ENCODE results near the gene L1CAM.
A peak's percentile ranks its signal among the peaks of the same experiment; 100 is the strongest.

L1CAM gene

DNA sequence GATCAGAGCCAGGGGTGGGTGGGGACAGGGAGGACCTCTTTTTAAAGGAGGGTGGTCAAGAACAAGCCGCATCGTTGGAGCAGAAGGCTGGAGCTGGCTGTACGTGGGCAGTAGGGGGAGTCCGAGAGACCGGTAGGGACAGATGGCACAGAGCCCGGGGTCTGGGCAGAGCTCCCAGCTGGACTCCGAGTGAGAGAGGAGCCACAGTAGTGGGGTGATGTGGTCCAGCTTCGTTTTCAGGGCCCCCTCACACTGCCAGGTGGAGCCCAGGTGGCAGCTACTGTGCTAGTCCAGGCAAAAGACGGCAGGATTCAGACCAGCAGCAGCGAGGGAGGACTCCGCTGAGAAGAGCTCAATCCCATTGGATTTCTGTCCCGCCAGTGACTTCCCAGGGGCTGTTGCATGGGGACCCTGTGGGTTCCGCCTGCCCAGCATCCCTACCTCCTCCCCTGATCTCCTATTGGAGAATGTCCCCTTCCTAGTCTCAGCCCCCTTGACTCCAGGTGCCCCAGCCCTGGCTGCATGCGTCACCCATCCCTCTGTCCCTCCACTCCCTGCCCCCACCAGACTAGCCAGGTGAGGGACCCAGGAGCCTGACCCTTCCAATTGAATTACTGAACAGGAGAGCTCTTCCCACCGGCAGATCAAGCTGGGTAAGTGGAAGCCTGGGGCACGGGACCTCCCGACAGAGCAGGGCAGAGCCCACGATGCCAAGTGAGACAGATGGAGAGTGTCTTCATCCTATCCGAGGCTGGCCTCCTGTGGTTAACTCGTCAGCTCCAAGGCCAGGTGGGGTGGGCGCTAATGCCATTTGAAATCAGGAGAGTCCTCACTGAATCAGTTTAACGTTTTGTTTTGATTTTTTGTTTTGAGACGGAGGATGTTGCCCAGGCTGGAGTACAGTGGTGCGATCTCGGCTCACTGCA, 37.2 kb upstream of the L1CAM start:
- DNase-seq = peak; percentile 16

- DNase-seq = no peak
These were observed 35.8 kb upstream of the L1CAM start for GRCh38 chrX:153921511-153922446.

- no peak for DNase-seq
These were observed 35.1 kb upstream of the L1CAM start for GRCh38 chrX:153921070-153921469.

DNA sequence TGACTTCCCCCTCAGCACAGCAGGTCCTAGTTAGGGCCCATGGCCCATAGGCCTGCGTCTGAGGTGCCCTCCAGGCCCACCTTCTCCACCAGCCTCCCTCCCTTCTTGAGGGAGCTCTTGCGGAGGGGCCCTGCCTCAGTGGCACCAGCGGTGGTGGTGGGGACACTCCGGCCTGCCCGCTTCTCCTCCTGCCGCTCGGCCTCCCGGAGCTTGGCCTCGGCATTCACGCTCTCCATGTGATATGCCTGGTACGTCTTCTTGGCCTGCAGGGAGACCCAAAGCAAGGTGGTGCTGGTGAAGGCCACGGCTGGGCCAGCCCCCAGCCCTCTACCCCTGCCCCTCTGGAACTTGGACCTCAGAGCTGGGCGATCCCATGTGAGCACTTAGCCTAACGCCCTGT, 34.6 kb upstream of the L1CAM start:
- DNase-seq = no peak

GRCh38 chrX:153919281-153919680, 33.3 kb upstream of the L1CAM start:
- no peak for DNase-seq

- DNase-seq = no peak
These were observed 31.9 kb upstream of the L1CAM start for GRCh38 chrX:153917869-153918268.

DNA sequence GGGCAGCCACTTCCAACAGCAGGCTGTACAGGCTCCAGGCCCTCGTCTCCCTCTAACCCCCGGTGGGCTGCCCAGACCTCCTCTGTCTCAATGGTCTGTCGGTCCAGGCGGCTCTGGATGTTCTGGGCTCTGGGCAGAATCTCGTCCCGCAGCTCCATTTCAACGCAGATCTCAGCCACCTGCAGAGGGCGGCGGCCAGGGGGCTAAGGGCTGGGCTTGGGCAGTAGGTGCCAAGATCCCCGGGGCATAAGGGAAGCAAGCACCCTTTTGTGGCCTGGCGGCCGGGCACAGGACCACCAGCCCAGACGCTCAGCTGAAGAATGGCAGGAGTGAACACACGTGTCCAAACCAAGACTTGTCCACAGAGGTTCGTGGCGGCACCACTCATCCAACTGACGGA, 27.7 kb upstream of the L1CAM start:
- DNase-seq = no peak

- no peak for DNase-seq
These were observed 27.2 kb upstream of the L1CAM start for GRCh38 chrX:153913211-153913610.

DNA sequence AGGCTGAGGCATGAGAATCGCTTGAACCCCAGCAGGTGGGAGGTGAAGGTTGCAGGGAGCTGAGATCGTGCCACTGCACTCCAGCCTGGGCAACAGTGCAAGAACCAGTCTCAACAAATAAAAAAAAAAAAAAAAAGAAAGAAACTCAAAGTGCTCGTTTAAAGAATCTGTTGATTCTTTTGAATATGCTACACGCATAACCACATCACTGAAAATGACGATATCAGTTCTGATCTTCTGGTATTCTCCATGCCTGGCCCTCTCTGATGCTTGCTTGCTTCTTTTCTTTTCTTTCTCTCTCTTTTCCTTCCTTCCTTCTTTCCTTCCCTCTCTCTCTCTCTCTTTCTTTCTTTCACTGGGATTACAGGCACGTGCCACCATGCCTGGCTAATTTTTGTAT, 25.8 kb upstream of the L1CAM start:
- DNase-seq = no peak

DNA sequence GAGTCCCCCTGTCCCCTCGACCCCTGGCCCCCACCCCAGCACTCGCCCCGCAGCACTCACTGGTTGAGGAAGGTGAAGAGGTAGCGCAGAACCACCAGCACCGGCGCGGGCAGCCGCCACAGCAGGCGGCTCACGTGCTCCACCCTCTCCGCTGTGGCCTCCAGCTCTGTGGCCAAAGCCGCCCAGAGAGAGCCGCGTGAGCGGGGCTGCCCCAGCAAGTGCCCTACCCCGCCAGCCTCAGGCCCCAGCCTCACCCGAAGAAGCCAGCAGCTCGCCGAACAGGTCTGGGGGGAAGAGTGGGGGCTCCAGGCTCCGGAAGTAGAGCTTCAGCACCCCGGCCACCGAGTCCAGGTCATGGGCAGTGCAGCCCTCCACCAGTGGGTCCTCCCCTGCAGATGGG, 24.5 kb upstream of the L1CAM start:
- no peak for DNase-seq

DNA sequence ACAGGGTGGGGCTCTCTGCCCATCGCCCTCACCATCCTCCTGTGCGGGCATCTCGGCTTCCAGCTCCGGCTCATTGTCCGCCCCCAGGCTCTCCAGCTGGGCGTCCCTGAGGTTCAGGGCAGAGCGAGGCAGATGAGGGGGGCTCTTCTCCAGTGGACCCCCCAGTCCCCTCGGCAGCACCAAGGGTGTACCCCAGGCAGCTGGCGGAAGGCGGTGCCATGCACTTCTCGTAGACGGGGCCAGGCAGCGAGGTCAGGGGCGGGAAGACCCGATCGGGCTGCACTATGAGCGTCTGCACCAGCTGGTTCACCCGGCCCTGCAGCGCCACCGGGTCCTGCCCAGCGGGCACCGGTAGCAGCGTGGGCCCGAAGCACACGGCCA, 24.0 kb upstream of the L1CAM start:
- DNase-seq = no peak

GRCh38 chrX:153909024-153909979, 23.3 kb upstream of the L1CAM start:
- no peak for DNase-seq

DNA sequence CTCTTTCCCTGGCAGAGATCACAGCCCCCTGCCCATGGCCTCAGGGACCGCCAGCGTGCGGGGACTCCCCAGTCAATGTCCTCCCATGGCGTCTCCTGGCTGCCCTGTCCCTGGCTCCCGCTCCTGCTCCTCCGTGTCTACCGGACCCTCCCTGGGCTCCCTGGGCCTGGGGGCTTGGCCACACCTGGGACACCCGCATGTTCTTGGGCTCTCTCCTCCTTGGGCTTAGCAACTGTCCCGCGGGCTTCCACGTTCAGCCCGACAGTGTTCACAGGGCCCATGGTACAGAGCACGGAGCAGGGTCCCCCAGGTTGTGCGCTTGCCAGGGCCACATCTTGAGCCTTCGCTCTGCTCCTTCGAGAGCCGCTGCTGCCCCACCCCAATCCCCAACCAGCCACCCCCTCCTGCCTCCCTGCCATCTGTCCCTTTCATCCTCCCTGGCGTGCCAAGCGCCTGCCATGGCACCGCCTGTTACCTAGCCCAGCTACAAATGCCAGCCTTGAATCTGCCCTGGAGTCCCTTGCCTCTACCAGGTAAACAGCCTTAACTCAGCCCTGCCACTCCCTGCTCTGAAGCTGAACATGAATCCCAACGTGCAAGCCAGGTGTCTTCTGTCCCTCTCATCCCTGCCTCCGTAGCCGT, 22.4 kb upstream of the L1CAM start:
- peak; percentile 53 for DNase-seq

DNA sequence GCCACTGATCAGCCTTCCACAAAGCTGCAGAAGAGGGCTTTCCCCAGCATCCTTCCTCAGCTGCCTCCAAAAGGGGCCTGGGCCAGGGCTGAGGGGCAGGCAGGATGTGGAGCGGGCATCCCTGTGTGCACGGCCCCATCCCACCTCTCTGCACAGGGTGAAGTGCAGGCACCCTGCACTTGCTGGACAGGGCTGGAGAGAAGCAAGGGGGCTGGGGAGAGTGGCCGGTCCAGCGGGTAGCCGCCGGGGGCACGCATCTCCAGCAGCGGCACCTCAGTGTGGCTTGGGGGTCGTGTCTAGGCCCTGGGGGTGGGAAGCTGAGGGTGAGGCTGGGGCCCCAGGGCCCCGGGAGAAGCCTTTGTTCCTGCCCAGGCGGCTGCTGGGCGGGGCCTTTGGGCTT, 21.5 kb upstream of the L1CAM start:
- no peak for DNase-seq

DNA sequence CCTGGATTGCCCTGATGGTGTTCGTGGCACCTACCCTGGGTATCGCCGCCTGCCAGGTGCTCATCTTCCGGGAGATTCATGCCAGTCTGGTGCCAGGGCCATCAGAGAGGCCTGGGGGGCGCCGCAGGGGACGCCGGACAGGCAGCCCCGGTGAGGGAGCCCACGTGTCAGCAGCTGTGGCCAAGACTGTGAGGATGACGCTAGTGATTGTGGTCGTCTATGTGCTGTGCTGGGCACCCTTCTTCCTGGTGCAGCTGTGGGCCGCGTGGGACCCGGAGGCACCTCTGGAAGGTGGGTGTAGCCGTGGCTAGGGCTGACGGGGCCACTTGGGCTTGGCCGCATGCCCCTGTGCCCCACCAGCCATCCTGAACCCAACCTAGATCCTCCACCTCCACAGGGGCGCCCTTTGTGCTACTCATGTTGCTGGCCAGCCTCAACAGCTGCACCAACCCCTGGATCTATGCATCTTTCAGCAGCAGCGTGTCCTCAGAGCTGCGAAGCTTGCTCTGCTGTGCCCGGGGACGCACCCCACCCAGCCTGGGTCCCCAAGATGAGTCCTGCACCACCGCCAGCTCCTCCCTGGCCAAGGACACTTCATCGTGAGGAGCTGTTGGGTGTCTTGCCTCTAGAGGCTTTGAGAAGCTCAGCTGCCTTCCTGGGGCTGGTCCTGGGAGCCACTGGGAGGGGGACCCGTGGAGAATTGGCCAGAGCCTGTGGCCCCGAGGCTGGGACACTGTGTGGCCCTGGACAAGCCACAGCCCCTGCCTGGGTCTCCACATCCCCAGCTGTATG, 20.3 kb upstream of the L1CAM start:
- DNase-seq = no peak

DNA sequence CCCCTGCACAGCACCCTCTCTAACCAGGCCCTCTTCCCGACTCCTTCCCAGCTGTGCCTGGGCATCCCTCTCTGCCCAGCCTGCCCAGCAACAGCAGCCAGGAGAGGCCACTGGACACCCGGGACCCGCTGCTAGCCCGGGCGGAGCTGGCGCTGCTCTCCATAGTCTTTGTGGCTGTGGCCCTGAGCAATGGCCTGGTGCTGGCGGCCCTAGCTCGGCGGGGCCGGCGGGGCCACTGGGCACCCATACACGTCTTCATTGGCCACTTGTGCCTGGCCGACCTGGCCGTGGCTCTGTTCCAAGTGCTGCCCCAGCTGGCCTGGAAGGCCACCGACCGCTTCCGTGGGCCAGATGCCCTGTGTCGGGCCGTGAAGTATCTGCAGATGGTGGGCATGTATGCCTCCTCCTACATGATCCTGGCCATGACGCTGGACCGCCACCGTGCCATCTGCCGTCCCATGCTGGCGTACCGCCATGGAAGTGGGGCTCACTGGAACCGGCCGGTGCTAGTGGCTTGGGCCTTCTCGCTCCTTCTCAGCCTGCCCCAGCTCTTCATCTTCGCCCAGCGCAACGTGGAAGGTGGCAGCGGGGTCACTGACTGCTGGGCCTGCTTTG, 19.6 kb upstream of the L1CAM start:
- DNase-seq = no peak

DNA sequence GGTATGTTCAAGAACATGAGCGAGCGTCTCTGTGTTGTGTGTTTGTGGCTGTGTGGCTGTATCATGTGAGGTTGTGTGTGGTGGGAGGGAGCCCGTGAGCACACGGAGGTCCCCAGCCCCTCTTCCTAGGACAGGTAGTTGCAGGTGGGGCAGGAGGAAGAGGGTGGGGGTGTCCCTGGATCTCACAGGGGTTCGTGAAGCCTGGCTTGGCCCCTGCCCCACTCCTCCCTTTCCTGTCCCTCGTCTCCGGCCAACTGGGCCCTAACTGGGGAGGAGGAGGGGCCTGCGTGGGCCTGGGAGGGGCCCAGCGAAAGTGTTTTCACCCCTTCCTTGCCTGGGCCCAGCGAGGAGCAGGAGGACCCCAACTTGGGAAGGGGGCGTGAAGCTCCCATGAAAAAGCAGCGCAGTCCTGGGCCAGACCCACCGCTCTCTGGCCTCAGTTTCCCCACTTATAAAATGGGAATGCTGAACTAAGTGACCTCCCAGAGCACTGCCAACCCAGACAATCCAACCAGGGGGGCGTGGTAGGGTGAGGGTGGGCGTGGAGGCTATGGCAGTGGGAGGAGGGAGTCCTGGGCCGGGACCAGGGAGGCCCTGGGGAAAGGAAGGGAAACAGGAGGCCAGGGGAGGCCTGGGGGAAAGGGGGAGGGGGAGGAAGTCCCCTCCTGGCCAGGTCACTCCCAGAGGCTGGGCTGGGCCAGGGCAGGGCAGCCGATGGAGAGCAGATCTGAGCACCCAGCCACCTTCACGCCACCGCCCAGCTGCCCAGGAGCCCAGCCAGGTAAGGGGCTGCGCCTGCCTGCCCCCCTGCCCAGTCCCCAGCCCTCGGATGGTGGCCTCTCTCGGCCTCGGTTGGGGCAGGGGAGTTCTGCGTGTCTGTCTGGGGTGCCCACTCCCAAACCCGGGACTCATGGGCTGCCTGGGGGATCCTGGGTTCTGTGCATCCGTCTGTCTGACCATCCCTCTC, 18.3 kb upstream of the L1CAM start, which contains the start of gene AVPR2:
Gene AVPR2, plus strand, starts transcription at position 683 of the 967 bp plus-strand sequence. CDS start 473 bp downstream, outside the sequence.
- DNase-seq = no peak

DNA sequence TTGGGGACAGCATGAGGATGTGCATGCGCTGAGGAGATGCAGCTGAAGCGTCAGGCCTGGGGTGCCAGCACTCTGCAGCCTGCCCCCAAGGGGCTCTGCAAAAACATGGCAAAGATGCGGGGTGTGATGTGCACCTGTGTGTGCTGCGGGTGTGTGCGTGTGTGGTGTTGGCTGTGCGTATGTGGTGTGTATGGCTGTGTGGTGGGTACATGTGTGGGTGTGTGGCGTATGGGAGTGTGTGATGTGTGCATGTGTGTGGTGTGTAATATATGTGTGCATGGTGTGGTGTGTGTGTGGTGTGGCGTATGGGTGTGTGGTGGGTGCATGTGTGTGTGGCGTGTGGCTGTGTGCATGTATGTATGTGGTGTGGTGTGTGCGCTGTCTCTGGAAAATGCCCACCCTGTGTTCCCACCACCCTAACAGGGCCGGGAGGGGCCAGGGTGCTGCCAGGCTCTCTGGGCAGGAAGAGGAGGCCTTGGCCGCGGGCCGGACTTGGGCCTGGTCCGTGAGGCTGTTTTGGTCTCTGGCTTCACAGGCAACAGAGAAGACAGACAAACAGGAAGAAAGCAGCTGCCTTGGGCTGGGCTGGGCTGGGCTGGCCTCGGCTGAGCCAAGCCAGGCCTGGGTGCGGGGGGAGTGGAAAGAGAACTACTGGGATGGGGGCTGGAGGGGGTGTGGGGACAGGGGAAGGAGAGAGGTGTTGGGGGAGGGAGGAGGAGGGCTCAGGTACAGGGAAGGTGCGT, 17.4 kb upstream of the L1CAM start:
- DNase-seq = no peak

DNA sequence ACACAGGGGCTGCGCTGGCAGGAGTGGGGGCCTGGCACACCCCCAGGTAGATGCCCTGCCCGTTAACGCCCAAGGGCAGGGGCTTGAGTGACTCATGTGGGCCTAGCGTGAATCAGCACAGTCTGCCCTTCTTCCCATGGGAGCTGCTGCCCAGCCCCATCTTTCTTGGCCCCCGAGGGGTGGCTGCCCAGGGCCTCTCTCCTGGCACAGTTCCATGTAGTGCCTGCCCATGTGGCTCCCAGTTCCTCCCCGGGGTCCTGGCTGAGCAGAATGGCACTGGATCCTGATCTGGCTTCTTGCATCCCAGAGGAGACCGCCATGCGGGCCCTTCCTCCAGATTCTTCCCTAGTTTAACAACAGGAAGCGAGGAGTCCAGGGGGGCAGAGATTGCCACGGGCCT, 16.4 kb upstream of the L1CAM start:
- no peak for DNase-seq
